M059J (cell line): ENCODE data around the gene IL4. TPM values are rescaled to one million over a fixed set of nuclear protein-coding genes. Genes with fewer than 3 reads are reported as not detected.

Experiments
- DNase-seq: peaks from one replicate; pipeline ENCODE4 v3.0.0-alpha.2; 2012; ENCODE audit warnings: low read depth
- total RNA-seq: library from RNA; depleted of rRNA; stranded (reverse); fragments of >200 nt; shearing (Covaris generic); gene quantifications from 2 replicates; pipeline ENCODE4 v1.2.3, GENCODE V29; 2014

The IL4 gene
- total RNA-seq, 1 experiment from 2014 or later: not detected

DNA sequence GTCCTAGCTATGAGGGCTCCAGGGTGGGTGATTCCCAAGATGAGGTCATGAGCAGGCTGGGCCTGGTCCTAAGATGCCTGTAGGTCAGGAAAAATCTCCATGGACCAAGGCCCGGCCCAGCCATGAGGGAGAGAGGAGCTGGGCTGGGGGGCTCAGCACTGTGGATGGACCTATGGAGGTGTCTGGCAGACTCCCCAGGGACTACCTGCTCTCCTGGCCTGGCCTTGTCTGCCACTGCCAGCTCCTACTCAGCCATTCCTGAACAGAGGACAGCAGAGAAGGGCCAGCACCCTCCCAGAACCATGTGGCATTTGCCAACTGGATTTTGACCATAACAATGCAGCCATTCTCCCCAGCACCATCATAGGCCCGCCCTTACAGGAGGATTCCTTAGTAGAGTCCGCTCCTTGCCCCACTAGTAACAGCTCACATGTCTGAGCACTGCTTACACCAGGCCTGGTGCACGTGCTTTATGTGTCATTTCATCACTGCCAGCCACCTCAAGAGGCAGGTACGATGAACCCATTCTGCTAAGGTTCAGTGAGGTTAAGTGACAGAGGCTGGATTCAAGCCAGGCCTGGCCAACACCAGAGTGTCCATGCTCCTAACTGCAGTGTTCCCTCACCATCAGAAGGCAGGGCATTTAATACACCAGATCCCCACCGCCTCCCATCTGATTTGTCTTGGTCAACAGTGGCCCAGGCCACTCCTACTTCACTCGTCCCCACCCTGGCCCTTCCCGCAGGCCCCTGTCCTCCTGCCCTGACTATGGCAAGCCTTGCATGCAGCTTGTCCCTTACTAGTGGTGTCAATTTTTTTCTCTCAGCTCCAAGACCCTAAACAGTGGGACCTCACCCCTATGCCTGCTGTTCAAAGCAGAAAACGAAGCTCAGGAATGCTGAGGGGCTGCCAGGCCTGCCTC, 15.1 kb upstream of the IL4 start:
- no peak for DNase-seq

DNA sequence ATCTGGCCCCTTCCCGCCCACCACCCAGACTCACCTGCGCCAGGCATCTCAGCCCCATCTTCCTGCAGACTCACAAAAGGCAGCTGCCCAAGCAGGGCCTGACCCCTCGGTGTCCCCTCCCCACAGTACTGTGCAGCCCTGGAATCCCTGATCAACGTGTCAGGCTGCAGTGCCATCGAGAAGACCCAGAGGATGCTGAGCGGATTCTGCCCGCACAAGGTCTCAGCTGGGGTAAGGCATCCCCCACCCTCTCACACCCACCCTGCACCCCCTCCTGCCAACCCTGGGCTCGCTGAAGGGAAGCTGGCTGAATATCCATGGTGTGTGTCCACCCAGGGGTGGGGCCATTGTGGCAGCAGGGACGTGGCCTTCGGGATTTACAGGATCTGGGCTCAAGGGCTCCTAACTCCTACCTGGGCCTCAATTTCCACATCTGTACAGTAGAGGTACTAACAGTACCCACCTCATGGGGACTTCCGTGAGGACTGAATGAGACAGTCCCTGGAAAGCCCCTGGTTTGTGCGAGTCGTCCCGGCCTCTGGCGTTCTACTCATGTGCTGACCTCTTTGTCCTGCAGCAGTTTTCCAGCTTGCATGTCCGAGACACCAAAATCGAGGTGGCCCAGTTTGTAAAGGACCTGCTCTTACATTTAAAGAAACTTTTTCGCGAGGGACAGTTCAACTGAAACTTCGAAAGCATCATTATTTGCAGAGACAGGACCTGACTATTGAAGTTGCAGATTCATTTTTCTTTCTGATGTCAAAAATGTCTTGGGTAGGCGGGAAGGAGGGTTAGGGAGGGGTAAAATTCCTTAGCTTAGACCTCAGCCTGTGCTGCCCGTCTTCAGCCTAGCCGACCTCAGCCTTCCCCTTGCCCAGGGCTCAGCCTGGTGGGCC, 13.9 kb upstream of the IL4 start:
- DNase-seq: no peak

DNA sequence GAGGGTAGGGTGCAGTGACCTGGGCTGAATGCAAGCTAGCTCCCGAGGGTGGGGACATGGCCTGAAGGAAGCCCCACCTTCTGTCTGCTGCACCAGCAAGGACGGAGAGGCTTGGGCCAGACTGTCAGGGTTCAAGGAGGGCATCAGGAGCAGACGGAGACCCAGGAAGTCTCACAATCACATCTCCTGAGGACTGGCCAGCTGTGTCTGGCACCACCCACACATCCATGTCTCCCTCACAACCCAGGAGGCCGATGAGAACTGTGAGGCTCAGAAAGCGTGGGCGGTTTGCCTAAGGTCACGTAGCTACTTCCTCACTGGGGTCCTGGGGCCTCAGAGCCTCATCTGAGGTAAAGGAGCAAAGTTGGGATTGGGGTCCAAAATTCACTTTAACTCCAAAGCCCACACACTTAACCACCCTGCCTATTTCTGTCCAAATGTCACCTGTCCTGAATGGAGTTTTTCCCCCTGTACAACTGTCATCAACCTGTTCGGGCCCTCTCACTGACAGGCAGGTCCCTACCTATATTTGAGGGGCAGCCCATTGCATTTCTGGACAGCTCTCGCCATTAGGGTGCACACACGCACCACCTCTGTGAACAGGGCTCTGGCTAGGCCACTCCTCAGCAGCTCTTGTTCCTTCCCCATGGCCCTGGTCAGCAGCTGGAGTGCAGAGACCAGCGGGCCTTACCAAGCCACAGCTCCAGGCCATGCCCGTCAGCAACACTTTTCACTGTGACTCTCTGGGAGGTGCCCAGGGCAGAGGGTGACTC, 12.4 kb upstream of the IL4 start:
- no peak for DNase-seq

DNA sequence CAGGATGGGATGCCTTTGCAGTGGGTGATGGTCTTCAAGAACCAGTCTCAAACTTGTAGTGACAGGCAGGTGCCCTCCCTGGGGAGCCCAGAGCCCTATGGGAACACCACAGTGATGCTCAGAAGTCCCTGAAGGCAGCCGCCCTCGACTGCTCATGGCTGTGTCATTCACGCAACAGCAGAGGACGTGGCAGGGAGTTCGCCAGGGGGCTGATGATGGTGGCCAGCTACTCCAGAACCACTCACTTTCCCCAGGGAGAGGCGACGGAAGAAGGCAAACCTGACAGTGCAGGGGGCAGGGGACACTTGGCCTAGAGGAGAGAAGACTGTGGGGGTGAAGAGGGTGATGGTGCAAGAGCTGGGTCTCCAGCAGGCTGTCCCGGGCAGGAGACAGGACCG, 11.8 kb upstream of the IL4 start:
- DNase-seq: no peak

DNA sequence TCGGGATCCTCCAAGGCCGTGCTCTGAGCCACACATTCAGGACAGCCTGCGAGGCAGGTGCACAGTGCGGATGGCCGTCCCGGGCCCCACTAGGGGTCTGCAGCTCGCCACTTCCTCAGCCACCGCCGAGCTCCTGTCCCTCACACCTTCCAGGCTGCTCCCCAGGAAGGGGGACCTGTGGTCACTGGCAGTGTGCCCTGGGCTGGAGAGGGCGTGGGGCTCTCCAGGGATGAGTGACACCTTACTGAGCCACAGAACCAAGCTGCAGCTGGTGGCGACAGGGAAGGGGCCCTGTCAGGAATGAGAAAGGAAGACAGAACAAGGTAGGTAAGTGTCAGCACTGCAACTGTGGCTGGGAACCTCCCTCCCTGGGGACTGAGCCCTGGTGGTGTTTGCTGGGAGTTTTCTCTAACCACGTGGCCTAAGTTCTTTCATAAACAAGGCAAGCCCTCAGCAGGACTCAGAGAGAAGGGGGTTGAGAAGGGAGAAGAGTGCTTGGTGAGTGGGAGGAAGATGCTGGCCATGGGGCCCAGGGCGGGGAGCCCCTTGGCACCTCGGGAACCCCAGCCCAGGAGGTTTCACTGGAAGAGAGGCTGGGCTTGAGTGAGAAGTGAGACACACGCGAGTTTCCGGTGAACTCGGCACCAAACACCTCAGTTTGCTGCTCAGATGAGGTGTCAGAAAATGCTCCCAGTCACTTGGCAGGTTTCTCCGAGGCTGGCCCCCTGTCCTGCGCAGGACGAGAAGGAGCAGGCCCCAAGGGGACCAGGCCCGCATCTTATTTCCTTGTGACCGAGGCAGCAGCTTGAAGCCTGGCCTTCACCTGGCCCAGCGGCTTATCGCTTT, 10.6 kb upstream of the IL4 start:
- DNase-seq: no peak

DNA sequence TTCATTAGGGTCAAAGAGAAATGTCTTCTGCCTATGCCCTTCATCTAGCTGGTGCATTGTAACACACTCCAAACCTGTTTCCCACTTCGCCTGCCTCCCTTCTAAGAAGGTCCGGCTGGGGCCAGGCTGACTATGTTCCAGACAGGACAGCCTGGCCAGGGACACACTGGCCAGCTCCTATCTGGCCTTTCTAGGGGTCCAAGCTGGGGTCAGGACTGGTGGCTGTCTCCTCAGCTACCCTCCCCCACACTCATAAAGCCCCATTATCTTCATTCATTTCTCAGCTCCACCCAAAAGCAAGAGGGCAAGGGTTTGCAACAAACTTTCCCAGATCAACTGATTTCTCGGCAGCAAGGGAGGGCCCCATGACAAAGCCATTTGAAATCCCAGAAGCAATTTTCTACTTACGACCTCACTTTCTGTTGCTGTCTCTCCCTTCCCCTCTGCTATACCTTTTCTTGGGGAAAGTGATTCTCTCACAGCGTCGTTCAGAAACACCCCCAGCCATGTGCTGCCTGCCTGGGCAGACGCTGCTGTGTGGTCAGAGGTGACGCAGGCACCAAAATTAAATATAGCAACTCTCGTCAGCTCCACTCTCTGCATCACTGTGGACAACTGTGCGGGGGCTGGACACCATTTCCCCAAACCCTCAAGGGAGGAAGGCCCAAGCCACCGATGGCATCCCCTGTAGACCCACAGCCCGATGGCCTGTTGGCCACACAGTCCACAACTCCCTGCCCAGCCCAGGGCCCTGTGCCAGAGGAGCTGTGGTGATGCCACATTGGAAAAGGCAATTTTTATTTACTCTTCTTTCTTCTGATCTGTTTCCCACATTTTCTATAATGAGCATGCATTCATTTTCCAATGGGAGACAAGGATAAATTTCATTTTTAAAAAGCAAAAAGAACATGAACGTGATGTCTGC, 9.8 kb upstream of the IL4 start:
- DNase-seq: no peak

DNA sequence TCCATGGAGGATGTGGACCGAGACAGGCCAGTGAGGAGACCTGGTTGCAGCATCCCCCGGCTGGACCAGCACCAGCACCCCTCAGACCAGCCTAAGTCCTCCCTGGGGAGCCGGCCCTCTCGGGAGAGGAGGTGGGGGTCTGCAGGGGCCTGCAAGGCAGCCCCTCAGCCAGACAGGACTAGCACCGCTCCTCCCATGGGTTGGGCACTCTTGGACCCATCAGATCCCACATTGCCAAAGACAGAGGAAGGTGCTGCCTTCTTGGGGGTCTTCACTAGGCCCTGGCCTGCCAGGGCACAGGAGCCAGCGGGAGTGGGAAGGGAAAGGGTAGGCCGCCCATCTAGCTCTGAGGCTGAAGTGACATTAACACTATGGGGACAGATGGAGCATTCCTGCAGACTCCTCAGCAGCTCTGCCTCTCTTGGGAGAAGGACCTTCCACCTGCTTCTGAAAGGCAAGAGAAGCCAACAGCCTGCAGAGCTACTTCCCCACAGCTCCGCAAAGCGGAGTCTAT, 9.0 kb upstream of the IL4 start:
- no peak for DNase-seq

DNA sequence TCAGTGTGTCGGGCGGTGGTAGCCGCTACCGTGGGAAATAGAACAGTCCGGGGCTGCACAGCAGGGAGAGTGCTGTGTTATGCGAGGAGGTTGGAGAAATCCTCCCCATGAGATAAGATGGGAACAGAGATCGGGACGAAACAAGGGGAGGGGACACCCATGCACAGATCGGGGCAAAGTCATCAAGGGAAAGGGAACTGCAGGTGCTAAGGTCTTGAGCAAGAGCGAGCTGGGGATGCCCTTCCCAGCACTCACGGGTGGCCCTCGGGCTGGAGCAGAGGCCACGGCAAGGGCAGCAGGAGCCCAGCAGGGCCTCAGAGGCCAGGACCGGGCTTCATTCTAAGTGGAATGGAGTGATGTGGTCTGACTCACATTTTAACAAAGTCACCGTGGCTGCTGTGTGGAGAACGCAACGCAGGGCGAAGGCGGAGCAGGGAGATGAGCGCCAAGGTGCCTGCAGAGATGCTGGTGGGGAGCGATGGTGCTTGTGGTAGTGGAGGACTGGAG, 8.2 kb upstream of the IL4 start:
- no peak for DNase-seq

DNA sequence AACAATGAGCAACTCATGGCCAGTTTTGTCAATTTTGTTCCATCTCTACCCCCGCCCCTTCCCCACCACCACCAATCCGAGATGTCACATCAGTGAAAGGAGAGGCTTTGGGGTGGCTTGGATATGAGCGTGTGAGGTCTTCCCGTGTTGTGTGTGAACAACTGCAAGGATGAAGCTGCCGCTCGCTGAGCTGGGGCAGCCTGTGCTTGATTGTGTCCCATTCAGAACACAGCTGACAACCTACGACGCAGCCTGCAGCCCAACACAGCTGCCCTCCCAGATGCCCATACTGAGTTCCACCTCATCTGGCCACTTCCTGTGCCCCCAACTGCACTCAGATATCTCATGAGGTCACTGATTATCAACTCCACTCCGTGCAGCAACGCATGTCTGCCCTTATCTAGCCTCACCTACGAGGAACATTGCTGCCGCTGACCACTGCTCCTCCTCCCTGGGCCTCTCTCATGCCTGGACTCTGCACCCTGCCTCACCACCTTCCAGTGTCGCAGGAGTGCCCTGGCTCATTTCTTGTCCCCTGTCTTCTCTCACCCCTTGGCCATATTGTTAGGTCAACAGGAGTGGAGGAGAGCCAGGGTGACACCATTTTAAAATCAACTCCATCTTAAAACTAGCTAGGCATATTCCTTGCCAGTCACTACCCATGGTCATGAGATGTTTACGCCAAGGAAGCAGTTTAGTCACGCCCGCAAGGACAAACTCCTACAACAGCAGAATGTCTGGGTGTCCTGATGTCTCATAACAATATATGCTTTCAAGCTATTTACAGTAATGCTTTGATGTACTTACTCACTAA, 7.3 kb upstream of the IL4 start:
- no peak for DNase-seq

DNA sequence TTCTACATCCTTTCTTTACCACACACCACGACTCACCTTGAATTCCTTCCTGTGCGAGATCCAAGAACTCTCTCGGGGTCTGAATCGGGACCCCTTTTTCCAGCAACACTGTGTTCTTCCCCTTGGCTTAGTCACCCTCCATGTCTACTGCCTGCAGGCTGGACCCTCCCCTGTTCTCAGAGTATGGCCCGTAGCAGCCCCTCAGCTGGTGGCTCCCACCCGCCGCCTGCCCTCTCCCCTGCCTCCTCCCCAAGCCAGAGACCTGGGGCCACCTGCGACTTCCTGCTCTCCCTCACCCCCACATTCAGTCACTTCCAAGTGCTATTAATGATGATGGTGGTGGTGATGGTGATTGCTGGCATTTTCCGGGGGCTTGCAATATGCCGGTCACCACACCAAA, 6.5 kb upstream of the IL4 start:
- DNase-seq: no peak

DNA sequence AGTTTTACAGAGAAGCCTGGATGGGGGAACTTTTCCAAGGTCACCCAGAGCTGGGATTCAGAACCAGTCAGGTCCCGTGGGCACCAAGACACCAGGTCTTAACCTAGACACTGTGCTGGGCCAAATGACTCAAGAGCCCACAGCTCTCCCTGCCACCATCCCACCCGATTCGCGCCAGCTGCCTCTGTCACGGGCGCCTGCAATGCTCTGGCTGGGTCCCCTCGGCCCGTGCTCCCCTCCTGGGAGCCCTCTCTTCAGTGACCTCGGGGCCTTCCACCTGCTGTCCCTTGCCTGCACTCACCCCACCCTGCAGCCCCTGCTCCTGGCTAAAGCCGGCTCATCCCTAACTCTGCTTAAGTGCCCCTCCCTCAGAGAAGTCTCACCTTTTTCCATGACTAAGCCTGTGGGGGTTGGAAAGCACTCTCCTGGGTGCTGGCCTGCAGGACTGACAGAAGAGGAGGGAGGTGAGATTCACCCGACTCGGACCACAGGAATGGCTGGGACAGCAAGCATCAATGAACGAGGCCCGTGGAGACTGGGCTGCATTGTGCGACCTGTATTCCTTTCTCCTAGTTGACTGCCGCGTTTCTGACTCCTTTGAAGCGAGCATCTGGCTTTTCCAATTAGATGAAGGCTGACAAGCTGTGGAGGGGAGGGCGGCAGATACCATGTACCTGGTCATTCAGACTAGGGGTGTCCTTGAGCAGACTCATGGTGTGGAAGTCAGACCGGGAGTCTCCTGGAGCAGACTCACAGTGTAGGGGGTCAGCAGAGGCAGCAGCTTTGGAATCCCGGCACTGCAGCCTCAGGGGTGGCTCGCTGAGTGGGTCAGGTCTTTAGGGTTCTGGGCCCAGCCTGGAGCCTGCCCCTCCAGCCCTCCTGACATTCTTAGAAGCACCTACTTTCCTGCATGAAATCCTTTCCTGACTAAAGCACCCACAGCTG, 5.8 kb upstream of the IL4 start:
- DNase-seq: no peak

DNA sequence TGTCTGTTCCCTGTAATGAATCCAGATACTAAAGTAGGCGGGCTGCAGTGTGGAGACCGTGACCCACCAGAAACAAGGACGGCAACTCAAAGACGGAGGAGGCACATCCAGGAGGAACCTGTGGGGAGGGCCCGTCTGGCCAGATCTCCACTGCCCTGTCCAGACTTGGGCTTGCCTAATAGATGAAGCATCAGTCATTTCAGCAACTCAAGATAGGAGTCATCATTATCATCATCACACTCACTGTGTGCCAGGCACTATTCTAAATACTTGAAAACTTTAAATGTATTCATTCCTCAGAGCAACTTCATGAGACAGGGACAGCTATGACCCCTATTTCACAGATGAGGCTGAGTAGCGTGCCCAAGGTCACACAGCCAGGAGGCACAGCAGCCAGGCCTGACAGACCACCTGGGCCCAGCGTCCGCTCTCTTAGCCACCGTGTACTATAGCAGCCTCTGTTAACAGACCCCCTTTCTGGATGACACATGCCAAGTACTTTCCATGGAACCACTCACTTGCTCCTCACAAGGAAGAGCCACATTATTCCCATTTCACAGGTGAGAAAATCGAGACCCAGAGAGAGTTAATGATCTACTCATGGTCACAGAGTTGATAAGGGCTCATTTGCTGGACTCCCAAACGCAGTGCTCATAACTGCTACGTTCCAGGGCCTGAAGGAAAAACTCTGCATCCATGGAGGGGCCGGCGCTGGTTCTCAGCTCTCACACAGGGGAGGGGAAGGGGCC, 4.9 kb upstream of the IL4 start:
- no peak for DNase-seq

DNA sequence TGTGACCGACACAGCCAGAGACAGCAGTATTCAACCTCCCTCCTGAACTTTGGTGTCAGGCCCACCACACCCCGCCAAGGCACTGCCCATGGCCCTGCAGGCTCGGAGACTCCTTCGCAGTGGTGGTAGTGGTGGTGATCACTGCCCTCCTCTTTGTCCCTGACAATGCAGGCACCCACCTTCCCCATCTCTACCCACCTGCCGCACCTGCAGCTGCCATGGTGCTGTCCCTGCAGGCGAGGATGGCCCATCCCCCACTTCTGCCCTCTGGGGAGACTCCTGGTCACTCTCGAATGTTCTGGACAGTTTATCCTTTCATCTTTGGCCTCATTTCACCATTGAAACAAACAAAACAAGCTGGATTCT, 4.4 kb upstream of the IL4 start:
- DNase-seq: no peak

DNA sequence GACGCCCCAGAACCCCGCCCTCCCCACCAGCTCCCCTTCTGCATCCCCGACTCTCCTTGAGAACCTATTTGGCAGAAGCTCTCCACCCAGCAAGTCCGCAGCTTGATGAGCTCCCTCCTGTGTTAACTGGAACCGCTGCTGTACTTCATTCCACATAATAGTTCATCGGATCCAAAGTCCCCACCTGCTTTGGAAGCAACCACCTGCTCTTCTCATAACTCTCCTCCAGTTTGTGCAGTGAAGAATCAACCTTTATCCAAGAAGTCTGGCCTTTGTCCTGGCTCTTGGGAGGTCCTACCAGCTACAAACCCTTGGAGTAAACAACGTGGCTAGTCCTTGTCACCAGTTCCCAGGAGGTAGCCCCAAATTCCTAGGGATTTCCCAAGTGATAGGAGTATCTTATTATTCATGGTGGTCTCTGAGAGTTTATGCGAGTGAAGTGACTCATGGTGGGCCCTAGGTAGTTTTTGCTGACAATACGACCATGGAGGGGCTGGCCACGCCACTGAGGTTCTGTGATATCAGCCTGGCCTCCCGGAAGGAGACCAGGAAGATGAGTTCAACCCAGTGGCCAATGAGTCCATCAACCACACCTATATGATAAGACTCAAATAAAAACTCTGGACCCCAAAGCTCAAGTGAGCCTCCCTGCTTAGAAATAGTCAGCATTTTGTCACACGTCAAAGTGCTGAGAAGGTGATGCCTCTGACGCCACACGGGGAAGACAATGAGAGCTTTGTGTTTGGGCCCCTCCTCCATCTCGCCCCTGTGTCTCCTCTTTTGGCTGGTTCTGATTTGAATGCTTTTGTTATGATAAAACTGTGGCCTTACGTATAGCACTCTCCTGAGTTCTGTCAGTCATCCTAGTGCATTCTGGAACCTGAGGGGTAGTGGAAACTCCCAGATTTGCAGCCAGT, 3.6 kb upstream of the IL4 start:
- no peak for DNase-seq

DNA sequence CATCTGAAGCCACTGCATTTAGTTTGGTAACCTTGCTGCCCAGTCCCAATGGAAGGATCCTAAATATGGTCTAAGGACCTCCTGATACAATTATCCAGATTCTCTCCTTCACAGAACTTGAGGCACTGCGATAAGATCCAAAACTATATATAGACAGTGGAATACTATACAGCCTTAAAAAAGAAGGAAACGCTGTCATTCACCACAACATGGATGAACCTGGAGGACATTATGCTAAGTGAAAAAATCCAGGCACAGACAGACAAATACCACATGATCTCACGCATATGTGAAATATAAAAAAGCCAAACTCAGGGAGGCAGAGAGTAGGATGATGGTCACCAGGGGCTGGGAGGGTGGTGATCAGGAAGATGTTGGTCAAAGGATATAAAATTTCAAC, 2.8 kb upstream of the IL4 start:
- no peak for DNase-seq

DNA sequence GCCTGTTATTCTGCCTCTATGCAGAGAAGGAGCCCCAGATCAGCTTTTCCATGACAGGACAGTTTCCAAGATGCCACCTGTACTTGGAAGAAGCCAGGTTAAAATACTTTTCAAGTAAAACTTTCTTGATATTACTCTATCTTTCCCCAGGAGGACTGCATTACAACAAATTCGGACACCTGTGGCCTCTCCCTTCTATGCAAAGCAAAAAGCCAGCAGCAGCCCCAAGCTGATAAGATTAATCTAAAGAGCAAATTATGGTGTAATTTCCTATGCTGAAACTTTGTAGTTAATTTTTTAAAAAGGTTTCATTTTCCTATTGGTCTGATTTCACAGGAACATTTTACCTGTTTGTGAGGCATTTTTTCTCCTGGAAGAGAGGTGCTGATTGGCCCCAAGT, 301 bp upstream of the IL4 start:
- no peak for DNase-seq
